K562 (cell line): ENCODE measurements around the gene BTBD10. TPM values are rescaled to one million over a fixed set of nuclear protein-coding genes. Genes with fewer than 3 reads are reported as not detected.

Experiments used
- GABPA ChIP-seq: fragments of 200-800 bp; sonication (Bioruptor generic); conservative IDR thresholded peaks from 2 replicates; pipeline ENCODE4 v1.6.1; 2016; ENCODE audit warnings: low read depth, missing genetic modification characterization, missing compliant biosample characterization
- MAZ ChIP-seq, 2 experiments: fragments of 450-650 bp in 1 of 2; sonication (generic) in 1 of 2; formaldehyde crosslinking; IDR thresholded peaks in 1 of 2; conservative IDR thresholded peaks in 1 of 2; 2 replicates each; pipeline versions ENCODE4 v1.4.0 to v1.5.0; 2020; ENCODE audit warnings: mild to moderate bottlenecking in 1 of 2, missing genetic modification reagents in 1 of 2
- NRF1 ChIP-seq, 2 experiments: fragments of 450-650 bp; IDR thresholded peaks in 1 of 2; conservative IDR thresholded peaks in 1 of 2; 2 replicates each; pipeline ENCODE4 v1.6.1; 2014; ENCODE audit warnings: mild to moderate bottlenecking in 2 of 2
- RBFOX2 ChIP-seq: fragments of 200-400 bp; formaldehyde crosslinking; IDR thresholded peaks from 2 replicates; pipeline ENCODE4 v1.6.1; 2017; ENCODE audit warnings: low read depth, mild to moderate bottlenecking, low read length, moderate library complexity
- SNRNP70 ChIP-seq: fragments of 200-400 bp; formaldehyde crosslinking; optimal IDR thresholded peaks from 2 replicates; pipeline ENCODE3; 2017; ENCODE audit warnings: low read depth, low read length
- ZNF395 ChIP-seq: fragments of 200-800 bp; sonication (Bioruptor generic); IDR thresholded peaks from 2 replicates; pipeline ENCODE4 v1.6.1; 2017; ENCODE audit warnings: missing genetic modification characterization, missing compliant biosample characterization
- polyA plus RNA-seq, 8 experiments: library from polyadenylated mRNA; depleted of rRNA in 4 of 8; stranded (reverse) in 5 of 8; unstranded in 3 of 8; fragments of >200 nt; fragmentation: Nextera tagmentation in 2 of 8; fragmentation: Illumina TruSeq in 1 of 8; extraction: Ambion mirVana in 2 of 8; extraction: Trizol in 1 of 8; gene quantifications; 2 replicates each; pipeline versions ENCODE4 v1.2.1 to v1.2.3, GENCODE V29; 2011 to 2014; ENCODE audit warnings: inconsistent platforms in 1 of 8, missing spikeins in 1 of 8
- total RNA-seq, 7 experiments: library from RNA; depleted of rRNA in 6 of 7; stranded (reverse); fragments of >200 nt in 6 of 7; fragmentation: Illumina TruSeq in 2 of 7; extraction: Trizol in 2 of 7; gene quantifications; 2 replicates each; pipeline versions ENCODE4 v1.2.1 to v1.2.3, GENCODE V29; 2011 to 2021; ENCODE audit warnings: low replicate concordance in 1 of 7
- TF ChIP-seq, protein P1 (sequence below): IDR thresholded peaks from 2 replicates; pipeline ENCODE4 v1.6.1; 2016; ENCODE audit warnings: missing genetic modification characterization, missing compliant biosample characterization
- TF ChIP-seq, protein P2 (sequence below): sonication (generic); formaldehyde crosslinking; IDR thresholded peaks from 2 replicates; pipeline ENCODE4 v1.8.0; 2022; ENCODE audit warnings: missing genetic modification reagents, mild to moderate bottlenecking, moderate library complexity, borderline replicate concordance

BTBD10 gene
- total and polyA plus RNA-seq, 9 of the 15 experiments (the other 6 are each of a cell fraction or from before 2014, with no cell fraction given), result 11.6 to 22.8 (median 16.3) TPM

DNA sequence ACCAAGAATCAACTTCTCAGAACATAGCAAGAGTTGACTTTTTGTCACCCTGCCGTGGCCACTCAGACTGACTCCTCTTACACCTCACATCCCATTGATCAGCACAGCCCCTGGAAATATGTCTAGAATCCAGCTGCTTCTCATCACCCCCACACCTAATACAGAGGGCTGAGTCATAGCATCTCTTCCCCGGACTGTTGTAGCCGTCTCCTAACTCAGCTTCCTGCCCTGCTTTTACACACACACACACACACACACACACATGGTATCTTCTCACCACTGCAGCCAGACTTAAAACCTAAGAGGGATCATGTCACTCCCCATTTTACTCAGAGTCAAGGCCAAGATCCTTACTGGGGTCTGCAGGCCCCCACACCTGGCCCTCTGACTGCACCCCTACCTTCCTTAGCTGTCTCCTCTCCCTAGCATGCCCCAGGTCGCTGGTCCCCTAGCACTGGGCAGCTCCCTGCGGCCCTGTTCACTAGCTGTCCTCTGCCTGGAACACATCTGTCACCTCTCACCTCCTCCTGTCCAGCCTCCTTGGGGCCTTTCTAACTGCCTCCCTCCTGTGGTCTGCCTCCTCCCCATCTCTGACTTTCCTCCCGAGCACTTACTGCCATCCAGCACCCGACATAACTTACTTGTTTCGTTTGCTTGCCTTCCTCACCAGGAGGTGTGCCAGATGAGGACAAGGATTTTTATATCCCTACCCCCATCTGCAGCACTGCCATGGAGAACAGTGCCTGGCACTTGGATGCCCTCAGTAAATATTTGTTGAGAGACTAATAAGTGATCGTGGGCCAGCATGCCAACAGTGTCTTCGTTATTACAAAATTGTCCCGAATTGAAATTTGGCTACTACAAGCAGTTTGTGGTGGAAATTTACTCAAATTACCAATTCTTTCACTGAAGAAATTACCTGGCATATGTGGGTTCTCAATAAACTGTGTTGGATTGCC, 123.5 kb downstream of the BTBD10 start (continued):
- TF ChIP-seq ZNF395 (CRISPR knock-in tag) (no peak), SNRNP70 (no peak), GABPA (tag) (no peak), NRF1 (conservative IDR thresholded peaks at IDR 0.05 in 1 of 2, IDR thresholded peaks at IDR 0.05 in 1 of 2) (no peak), RBFOX2 (no peak), MAZ (CRISPR knock-in tag; conservative IDR thresholded peaks at IDR 0.05 in 1 of 2, IDR thresholded peaks at IDR 0.05 in 1 of 2) (no peak)
- TF ChIP-seq, protein P1, sequence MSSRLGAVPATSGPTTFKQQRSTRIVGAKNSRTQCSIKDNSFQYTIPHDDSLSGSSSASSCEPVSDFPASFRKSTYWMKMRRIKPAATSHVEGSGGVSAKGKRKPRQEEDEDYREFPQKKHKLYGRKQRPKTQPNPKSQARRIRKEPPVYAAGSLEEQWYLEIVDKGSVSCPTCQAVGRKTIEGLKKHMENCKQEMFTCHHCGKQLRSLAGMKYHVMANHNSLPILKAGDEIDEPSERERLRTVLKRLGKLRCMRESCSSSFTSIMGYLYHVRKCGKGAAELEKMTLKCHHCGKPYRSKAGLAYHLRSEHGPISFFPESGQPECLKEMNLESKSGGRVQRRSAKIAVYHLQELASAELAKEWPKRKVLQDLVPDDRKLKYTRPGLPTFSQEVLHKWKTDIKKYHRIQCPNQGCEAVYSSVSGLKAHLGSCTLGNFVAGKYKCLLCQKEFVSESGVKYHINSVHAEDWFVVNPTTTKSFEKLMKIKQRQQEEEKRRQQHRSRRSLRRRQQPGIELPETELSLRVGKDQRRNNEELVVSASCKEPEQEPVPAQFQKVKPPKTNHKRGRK (tag), result no peak
- TF ChIP-seq, protein P2, sequence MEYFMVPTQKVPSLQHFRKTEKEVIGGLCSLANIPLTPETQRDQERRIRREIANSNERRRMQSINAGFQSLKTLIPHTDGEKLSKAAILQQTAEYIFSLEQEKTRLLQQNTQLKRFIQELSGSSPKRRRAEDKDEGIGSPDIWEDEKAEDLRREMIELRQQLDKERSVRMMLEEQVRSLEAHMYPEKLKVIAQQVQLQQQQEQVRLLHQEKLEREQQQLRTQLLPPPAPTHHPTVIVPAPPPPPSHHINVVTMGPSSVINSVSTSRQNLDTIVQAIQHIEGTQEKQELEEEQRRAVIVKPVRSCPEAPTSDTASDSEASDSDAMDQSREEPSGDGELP (CRISPR knock-in tag), result no peak
